ENCODE data around the gene PKIB. TPM values are rescaled to one million over a fixed set of nuclear protein-coding genes. Genes with fewer than 3 reads are reported as not detected.
A peak's percentile ranks its signal among the peaks of the same experiment; 100 is the strongest.

Gene PKIB
- total and polyA plus RNA-seq, 4 donors = 2.5 to 5.1 (median 3.0) TPM

DNA sequence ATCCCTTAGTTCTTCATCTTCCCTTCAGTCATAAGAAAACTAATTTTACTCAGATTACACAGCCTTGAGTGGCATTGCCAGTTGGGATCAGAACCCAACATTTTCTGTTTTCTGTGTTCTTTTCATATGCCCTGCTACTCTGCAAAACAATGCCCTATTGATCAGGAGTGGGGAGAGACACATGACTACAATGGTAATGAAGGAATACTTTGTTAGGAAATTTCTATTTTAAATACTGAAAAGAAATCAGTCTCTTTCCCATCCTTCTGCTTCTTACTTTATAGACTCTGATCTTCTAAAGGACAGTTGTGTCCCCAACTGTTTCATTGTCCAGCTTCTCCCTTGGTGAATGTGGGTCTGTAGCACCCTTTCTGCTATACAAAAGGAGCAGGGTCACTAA lies 5.5 kb upstream of the PKIB start:
- Histone ChIP-seq H3K36me3 (ENCODE audit: control insufficient read depth in 4 of 4, insufficient read depth in 3 of 4, low read depth in 1 of 4, low read length in 3 of 4) (no peaks in the 10 kb centered on the region), H3K9me3 (ENCODE audit: control insufficient read depth in 4 of 4, low read length in 3 of 4) (no peaks in the 10 kb centered on the region), H3K4me3 (ENCODE audit: low read depth in 1 of 3, low read length in 3 of 3) (no peak overlapping the region), H3K27me3 (ENCODE audit: control insufficient read depth in 4 of 4, insufficient read depth in 4 of 4, low read length in 3 of 4) (no peaks in the 10 kb centered on the region), H3K27ac (ENCODE audit: low read depth in 1 of 2, low read length in 2 of 2) (no peak overlapping the region), H3K4me1 (ENCODE audit: control insufficient read depth in 4 of 4, insufficient read depth in 4 of 4, low read length in 3 of 4) (peaks cover 0 to 1% (median under 1%) of the 10 kb centered on the region in 4 donors), H3K9ac (ENCODE audit: low read depth in 1 of 2, low read length in 2 of 2) (no peak overlapping the region)
- TF ChIP-seq JUND (IDR thresholded peaks at IDR 0.05) (no peak), HNF4A (conservative IDR thresholded peaks at IDR 0.05) (no peak), YY1 (IDR thresholded peaks at IDR 0.05) (no peak), FOXA2 (IDR thresholded peaks at IDR 0.05) (no peak), SP1 (IDR thresholded peaks at IDR 0.05) (no peak), TAF1 (conservative IDR thresholded peaks at IDR 0.05) (no peak), HNF4G (IDR thresholded peaks at IDR 0.05) (no peak), GABPA (IDR thresholded peaks at IDR 0.05 in 1 of 2, conservative IDR thresholded peaks at IDR 0.05 in 1 of 2) (no peak)
- TF ChIP-seq, protein P1, sequence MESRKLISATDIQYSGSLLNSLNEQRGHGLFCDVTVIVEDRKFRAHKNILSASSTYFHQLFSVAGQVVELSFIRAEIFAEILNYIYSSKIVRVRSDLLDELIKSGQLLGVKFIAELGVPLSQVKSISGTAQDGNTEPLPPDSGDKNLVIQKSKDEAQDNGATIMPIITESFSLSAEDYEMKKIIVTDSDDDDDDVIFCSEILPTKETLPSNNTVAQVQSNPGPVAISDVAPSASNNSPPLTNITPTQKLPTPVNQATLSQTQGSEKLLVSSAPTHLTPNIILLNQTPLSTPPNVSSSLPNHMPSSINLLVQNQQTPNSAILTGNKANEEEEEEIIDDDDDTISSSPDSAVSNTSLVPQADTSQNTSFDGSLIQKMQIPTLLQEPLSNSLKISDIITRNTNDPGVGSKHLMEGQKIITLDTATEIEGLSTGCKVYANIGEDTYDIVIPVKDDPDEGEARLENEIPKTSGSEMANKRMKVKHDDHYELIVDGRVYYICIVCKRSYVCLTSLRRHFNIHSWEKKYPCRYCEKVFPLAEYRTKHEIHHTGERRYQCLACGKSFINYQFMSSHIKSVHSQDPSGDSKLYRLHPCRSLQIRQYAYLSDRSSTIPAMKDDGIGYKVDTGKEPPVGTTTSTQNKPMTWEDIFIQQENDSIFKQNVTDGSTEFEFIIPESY (IDR thresholded peaks at IDR 0.05) = no peak
- TF ChIP-seq, protein P2, sequence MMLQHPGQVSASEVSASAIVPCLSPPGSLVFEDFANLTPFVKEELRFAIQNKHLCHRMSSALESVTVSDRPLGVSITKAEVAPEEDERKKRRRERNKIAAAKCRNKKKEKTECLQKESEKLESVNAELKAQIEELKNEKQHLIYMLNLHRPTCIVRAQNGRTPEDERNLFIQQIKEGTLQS (IDR thresholded peaks at IDR 0.05) = no peak
- TF ChIP-seq, protein P3, sequence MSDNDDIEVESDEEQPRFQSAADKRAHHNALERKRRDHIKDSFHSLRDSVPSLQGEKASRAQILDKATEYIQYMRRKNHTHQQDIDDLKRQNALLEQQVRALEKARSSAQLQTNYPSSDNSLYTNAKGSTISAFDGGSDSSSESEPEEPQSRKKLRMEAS (IDR thresholded peaks at IDR 0.05) = no peak
- no peak for DNase-seq (ENCODE audit: low spot score)

DNA sequence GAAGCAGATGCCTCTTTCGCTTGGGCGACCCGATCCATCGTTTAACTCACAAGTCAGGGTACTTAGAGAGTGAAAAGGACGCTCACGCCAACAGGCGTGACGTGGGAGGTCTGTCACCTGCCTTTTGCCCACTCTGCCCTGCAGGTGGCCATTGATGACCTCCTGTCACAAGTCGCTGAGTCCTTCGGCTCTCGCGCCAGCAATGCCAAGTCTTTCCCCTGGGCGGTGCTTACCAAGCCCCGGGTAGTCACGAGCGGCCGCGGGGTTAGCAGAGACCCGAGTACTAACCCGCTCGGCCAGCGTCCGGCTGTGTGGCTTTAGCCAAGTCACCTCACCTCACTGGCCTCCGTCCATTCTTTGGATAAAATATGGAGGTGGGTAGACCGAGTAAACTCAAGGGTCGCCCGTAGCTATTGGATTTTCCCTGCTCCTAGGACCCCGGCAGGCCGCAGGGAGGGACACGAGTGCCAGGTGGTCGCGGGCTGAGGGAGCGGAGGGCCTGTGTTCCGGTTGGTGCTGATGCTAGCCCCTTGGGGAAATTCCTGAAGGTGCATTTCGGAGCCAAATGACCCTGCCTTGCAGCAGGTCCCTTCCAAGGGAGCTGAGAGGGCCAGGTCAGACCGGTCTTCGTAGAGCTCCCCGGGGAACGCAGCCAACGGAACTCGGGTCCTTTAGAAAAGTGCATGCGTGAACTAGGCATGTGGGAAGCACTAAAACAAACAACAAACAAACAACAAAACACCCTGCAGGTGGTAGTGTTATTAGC lies 668 bp downstream of the PKIB start:
- TF ChIP-seq, protein P1 (IDR thresholded peaks at IDR 0.05) = no peak
- TF ChIP-seq, protein P4, sequence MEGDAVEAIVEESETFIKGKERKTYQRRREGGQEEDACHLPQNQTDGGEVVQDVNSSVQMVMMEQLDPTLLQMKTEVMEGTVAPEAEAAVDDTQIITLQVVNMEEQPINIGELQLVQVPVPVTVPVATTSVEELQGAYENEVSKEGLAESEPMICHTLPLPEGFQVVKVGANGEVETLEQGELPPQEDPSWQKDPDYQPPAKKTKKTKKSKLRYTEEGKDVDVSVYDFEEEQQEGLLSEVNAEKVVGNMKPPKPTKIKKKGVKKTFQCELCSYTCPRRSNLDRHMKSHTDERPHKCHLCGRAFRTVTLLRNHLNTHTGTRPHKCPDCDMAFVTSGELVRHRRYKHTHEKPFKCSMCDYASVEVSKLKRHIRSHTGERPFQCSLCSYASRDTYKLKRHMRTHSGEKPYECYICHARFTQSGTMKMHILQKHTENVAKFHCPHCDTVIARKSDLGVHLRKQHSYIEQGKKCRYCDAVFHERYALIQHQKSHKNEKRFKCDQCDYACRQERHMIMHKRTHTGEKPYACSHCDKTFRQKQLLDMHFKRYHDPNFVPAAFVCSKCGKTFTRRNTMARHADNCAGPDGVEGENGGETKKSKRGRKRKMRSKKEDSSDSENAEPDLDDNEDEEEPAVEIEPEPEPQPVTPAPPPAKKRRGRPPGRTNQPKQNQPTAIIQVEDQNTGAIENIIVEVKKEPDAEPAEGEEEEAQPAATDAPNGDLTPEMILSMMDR (IDR thresholded peaks at IDR 0.05; ENCODE audit: low read depth, low read length, missing input control) = peak; percentile 30
- TF ChIP-seq YY1 (IDR thresholded peaks at IDR 0.05) (peak; percentile 33), TAF1 (conservative IDR thresholded peaks at IDR 0.05) (no peak), HNF4A (conservative IDR thresholded peaks at IDR 0.05) (peak in 1 of 2 donors; percentile 34), RXRA (IDR thresholded peaks at IDR 0.05) (peak in 1 of 2 donors; percentile 13)
- DNase-seq (ENCODE audit: low spot score) = peak; percentile 34
- Histone ChIP-seq H3K36me3 (ENCODE audit: control insufficient read depth in 4 of 4, insufficient read depth in 3 of 4, low read depth in 1 of 4, low read length in 3 of 4) (no peaks in the 10 kb centered on the region), H3K4me3 (ENCODE audit: low read depth in 1 of 3, low read length in 3 of 3) (peak overlapping the region; percentile 46 to 93 (median 87)), H3K27me3 (ENCODE audit: control insufficient read depth in 4 of 4, insufficient read depth in 4 of 4, low read length in 3 of 4) (peaks cover 0 to 3% (median 0%) of the 10 kb centered on the region in 4 donors), H3K9ac (ENCODE audit: low read depth in 1 of 2, low read length in 2 of 2) (peak overlapping the region in 1 of 2 donors; percentile 15), H3K9me3 (ENCODE audit: control insufficient read depth in 4 of 4, low read length in 3 of 4) (no peaks in the 10 kb centered on the region), H3K27ac (ENCODE audit: low read depth in 1 of 2, low read length in 2 of 2) (peak overlapping the region in 1 of 2 donors; percentile 65), H3K4me1 (ENCODE audit: control insufficient read depth in 4 of 4, insufficient read depth in 4 of 4, low read length in 3 of 4) (peaks cover 0 to 18% (median 14%) of the 10 kb centered on the region in 4 donors)
- 3% methylated on average over 42 of the region's 42 CpGs for WGBS
